Tibial nerve (tissue), 4 donors: Measurements from ENCODE around the gene PARVG. TPM values are rescaled to one million over a fixed set of nuclear protein-coding genes. Genes with fewer than 3 reads are reported as not detected.

ENCODE experiments used
- DNase-seq, 2 donors: peaks; one replicate each; pipeline ENCODE4 v3.0.0-alpha.2; 2019; ENCODE audit warnings: low spot score in 2 of 2
- H3K27ac ChIP-seq, 4 donors: fragments of 200-600 bp; sonication (generic) in 3 of 4; one replicate each; pipeline ENCODE4 v1.5.1; 2017 to 2019; ENCODE audit warnings: mild to moderate bottlenecking in 1 of 4
- H3K27me3 ChIP-seq, 2 donors: fragments of 200-600 bp; sonication (generic) in 1 of 2; one replicate each; pipeline versions ENCODE4 v1.5.1 to v1.6.0; 2017 to 2019
- H3K36me3 ChIP-seq, 3 donors: fragments of 200-600 bp; sonication (generic); one replicate each; pipeline ENCODE4 v1.5.1; 2018 to 2019
- H3K4me1 ChIP-seq, 4 donors: fragments of 200-600 bp; sonication (generic) in 3 of 4; one replicate each; pipeline ENCODE4 v1.5.1; 2017 to 2019
- H3K4me3 ChIP-seq, 4 donors: fragments of 200-600 bp; sonication (generic) in 3 of 4; one replicate each; pipeline ENCODE4 v1.5.1; 2017 to 2019; ENCODE audit warnings: mild to moderate bottlenecking in 1 of 4, moderate library complexity in 1 of 4
- H3K9me3 ChIP-seq, 4 donors: fragments of 200-600 bp; sonication (generic) in 3 of 4; one replicate each; pipeline ENCODE4 v1.5.1; 2017 to 2019
- CTCF ChIP-seq, 5 experiments: fragments of 200-600 bp in 3 of 5; fragments of 450-650 bp in 2 of 5; sonication (generic) in 3 of 5; IDR thresholded peaks; one replicate each; pipeline ENCODE4 v1.5.1; 2016 to 2019; ENCODE audit warnings: antibody characterized with exemption in 5 of 5, mild to moderate bottlenecking in 3 of 5, moderate library complexity in 2 of 5
- EP300 ChIP-seq, 2 donors: sonication (generic); formaldehyde crosslinking; IDR thresholded peaks; one replicate each; pipeline ENCODE4 v1.6.1; 2017; ENCODE audit warnings: antibody characterized with exemption in 2 of 2, mild to moderate bottlenecking in 1 of 2
- POLR2A ChIP-seq, 2 donors: fragments of 450-650 bp; IDR thresholded peaks; one replicate each; pipeline ENCODE4 v1.6.1; 2017; ENCODE audit warnings: antibody characterized with exemption in 2 of 2, mild to moderate bottlenecking in 2 of 2, moderate library complexity in 2 of 2
- WGBS, 2 donors: methylation state at CpG; one replicate each; pipeline ENCODE4 v1.1.5; 2018; 5-methylcytosine and 5-hydroxymethylcytosine counted together
- total RNA-seq, 4 donors: library from RNA; depleted of rRNA; stranded (reverse); fragments of >200 nt; gene quantifications; one replicate each; pipeline ENCODE4 v1.1.0, GENCODE V29; 2016

The PARVG gene
- total RNA-seq, 4 donors from 2014 or later: 18.8 to 140 (median 34.9) TPM

GRCh38 chr22:44146088-44146861 lies 34.5 kb upstream of the PARVG start:
- 79 to 88% methylated on average over 33 of the region's 33 CpGs for WGBS, 2 donors
- DNase-seq: no peak
- H3K4me1 ChIP-seq: peaks cover 0 to 12% (median 0%) of the 10 kb centered on the region in 4 donors
- H3K36me3 ChIP-seq: no peaks in the 10 kb centered on the region
- no peaks in the 10 kb centered on the region for H3K9me3 ChIP-seq
- H3K4me3 ChIP-seq: no peak overlapping the region
- H3K27ac ChIP-seq: no peak overlapping the region
- no peak for TF ChIP-seq CTCF (IDR thresholded peaks at IDR 0.05)
- no peak for TF ChIP-seq POLR2A (IDR thresholded peaks at IDR 0.05)
- TF ChIP-seq EP300 (IDR thresholded peaks at IDR 0.05): no peak
- H3K27me3 ChIP-seq: no peaks in the 10 kb centered on the region

- H3K9me3 ChIP-seq: no peaks in the 10 kb centered on the region
- H3K27me3 ChIP-seq: no peaks in the 10 kb centered on the region
- no peak overlapping the region for H3K27ac ChIP-seq
- no peak for TF ChIP-seq POLR2A (IDR thresholded peaks at IDR 0.05)
- no peak for TF ChIP-seq EP300 (IDR thresholded peaks at IDR 0.05)
- no peak for TF ChIP-seq CTCF (IDR thresholded peaks at IDR 0.05)
- no peak overlapping the region for H3K4me3 ChIP-seq
- DNase-seq: no peak
- peaks cover 0 to 6% (median 0%) of the 10 kb centered on the region in 3 donors for H3K36me3 ChIP-seq
- 67 to 70% methylated on average over 12 of the region's 12 CpGs for WGBS, 2 donors
- H3K4me1 ChIP-seq: peaks cover 0 to 12% (median 0%) of the 10 kb centered on the region in 4 donors
These were observed 33.6 kb upstream of the PARVG start for GRCh38 chr22:44147008-44147645.

- DNase-seq: no peak
- Histone ChIP-seq H3K27ac (no peak overlapping the region), H3K27me3 (no peaks in the 10 kb centered on the region), H3K4me1 (peaks cover 0 to 12% (median 0%) of the 10 kb centered on the region in 4 donors), H3K9me3 (no peaks in the 10 kb centered on the region), H3K4me3 (no peak overlapping the region), H3K36me3 (peaks cover 0 to 6% (median 0%) of the 10 kb centered on the region in 3 donors)
- TF ChIP-seq CTCF (IDR thresholded peaks at IDR 0.05) (no peak), EP300 (IDR thresholded peaks at IDR 0.05) (no peak), POLR2A (IDR thresholded peaks at IDR 0.05) (no peak)
- WGBS, 2 donors: 37 to 42% methylated on average over 27 of the region's 27 CpGs
These were observed 32.7 kb upstream of the PARVG start for GRCh38 chr22:44147821-44148574.

GRCh38 chr22:44151676-44152075 lies 29.0 kb upstream of the PARVG start:
- 48 to 51% methylated on average over 4 of the region's 4 CpGs for WGBS, 2 donors
- DNase-seq: no peak
- H3K27ac ChIP-seq: no peak overlapping the region
- no peaks in the 10 kb centered on the region for H3K9me3 ChIP-seq
- no peak overlapping the region for H3K4me3 ChIP-seq
- TF ChIP-seq CTCF (IDR thresholded peaks at IDR 0.05) (no peak), POLR2A (IDR thresholded peaks at IDR 0.05) (no peak), EP300 (IDR thresholded peaks at IDR 0.05) (no peak)
- no peaks in the 10 kb centered on the region for H3K27me3 ChIP-seq
- peaks cover 0 to 12% (median 0%) of the 10 kb centered on the region in 4 donors for H3K4me1 ChIP-seq
- H3K36me3 ChIP-seq: peaks cover 0 to 6% (median 0%) of the 10 kb centered on the region in 3 donors
